Type B pancreatic cell (in vitro differentiated cells): ENCODE data around the gene GDPD5. TPM values are rescaled to one million over a fixed set of nuclear protein-coding genes. Genes with fewer than 3 reads are reported as not detected.
"Not testable (repeated sequence)": the region's sequence is repeated elsewhere in the genome, so short reads cannot be mapped to it uniquely, and the experiment has no call there.

ENCODE experiments used
- DNase-seq: peaks from one replicate; pipeline ENCODE4 v3.0.0; 2021; ENCODE audit warnings: mixed read lengths; ENCODE audit not compliant: unreplicated experiment; ENCODE audit errors: extremely low spot score
- H3K27ac Mint-ChIP-seq: 2 replicates; pipeline ENCODE4 v1.8.0; 2021; ENCODE audit warnings: mild to moderate bottlenecking, mixed read lengths
- H3K27me3 Mint-ChIP-seq: 2 replicates; pipeline ENCODE4 v1.8.0; 2021; ENCODE audit warnings: mixed read lengths
- H3K36me3 Mint-ChIP-seq: 2 replicates; pipeline ENCODE4 v1.8.0; 2021; ENCODE audit warnings: mixed read lengths
- H3K4me1 Mint-ChIP-seq: one replicate; pipeline ENCODE4 v1.8.0; 2021; ENCODE audit warnings: mixed read lengths; ENCODE audit not compliant: unreplicated experiment
- H3K4me3 Mint-ChIP-seq: 2 replicates; pipeline ENCODE4 v1.8.0; 2021; ENCODE audit warnings: mild to moderate bottlenecking, mixed read lengths
- H3K9me3 Mint-ChIP-seq: 2 replicates; pipeline ENCODE4 v1.8.0; 2021; ENCODE audit warnings: mixed read lengths
- CTCF ChIP-seq: fragments of 200-600 bp; sonication (generic); conservative IDR thresholded peaks from 2 replicates; pipeline ENCODE4 v1.5.0; 2021; ENCODE audit warnings: antibody characterized with exemption, mild to moderate bottlenecking
- total RNA-seq: library from RNA; stranded (reverse); gene quantifications from 2 replicates; pipeline ENCODE4 v1.2.1, GENCODE V29; 2021; ENCODE audit warnings: low replicate concordance

GDPD5 gene
- total RNA-seq, 1 donor from 2014 or later: 11.3 TPM

- Mint-ChIP-seq H3K4me1 (peaks cover 18% of the 10 kb centered on the region), H3K9me3 (no peaks in the 10 kb centered on the region), H3K27me3 (peaks cover 3% of the 10 kb centered on the region), H3K4me3 (no peak overlapping the region), H3K27ac (peak overlapping the region; percentile 80), H3K36me3 (peaks cover 10% of the 10 kb centered on the region)
- TF ChIP-seq CTCF: no peak
- DNase-seq: no peak
Observed at GRCh38 chr11:75422248-75423231, 103.2 kb downstream of the GDPD5 start.

GRCh38 chr11:75421902-75422247, 103.9 kb downstream of the GDPD5 start:
- Mint-ChIP-seq H3K27me3 (no peaks in the 10 kb centered on the region), H3K27ac (peak overlapping the region; percentile 80)

DNA sequence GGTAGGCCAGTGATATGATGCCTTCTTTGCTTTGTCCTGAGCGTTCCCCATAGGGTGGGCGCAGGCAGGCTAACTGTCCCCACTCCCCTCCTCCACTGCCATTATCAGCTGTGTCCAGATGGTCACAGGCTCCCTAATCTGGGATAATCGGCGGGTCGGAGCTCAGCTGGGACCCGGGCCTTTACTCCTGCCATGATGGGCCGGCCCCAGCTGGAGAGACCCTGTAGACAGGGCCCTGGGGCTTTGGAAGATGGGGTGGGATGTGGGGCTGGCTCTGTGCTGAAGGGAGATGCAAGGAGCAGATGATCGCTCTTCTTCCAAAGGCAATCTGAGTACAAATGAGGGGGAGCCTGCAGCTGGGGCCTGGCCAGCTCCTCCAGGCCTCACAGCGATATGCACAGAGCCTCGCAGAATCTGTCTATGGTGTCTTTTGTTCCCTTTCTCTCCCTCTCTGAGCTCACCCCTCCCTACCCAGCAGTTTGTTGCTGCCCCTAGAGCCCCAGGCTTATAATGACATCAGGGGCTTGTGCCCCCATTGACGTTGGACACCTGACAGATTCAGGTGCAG, 104.6 kb downstream of the GDPD5 start:
- peak overlapping the region; percentile 80 for H3K27ac Mint-ChIP-seq
- no peak for TF ChIP-seq CTCF
- peaks cover 15% of the 10 kb centered on the region for H3K36me3 Mint-ChIP-seq
- DNase-seq: no peak
- no peaks in the 10 kb centered on the region for H3K27me3 Mint-ChIP-seq
- H3K4me3 Mint-ChIP-seq: no peak overlapping the region
- peaks cover 18% of the 10 kb centered on the region for H3K4me1 Mint-ChIP-seq
- H3K9me3 Mint-ChIP-seq: no peaks in the 10 kb centered on the region

More at GRCh38 chr11:75421902-75422247, 103.9 kb downstream of the GDPD5 start:
- Mint-ChIP-seq H3K9me3 (no peaks in the 10 kb centered on the region), H3K36me3 (peaks cover 12% of the 10 kb centered on the region), H3K4me3 (no peak overlapping the region), H3K4me1 (peaks cover 18% of the 10 kb centered on the region)
- no peak for DNase-seq
- TF ChIP-seq CTCF: no peak

GRCh38 chr11:75420224-75421034, 105.3 kb downstream of the GDPD5 start:
- TF ChIP-seq CTCF: no peak
- H3K27ac Mint-ChIP-seq: peak overlapping the region; percentile 66
- peaks cover 15% of the 10 kb centered on the region for H3K36me3 Mint-ChIP-seq
- DNase-seq: no peak
- H3K4me1 Mint-ChIP-seq: peaks cover 18% of the 10 kb centered on the region
- H3K27me3 Mint-ChIP-seq: no peaks in the 10 kb centered on the region
- no peaks in the 10 kb centered on the region for H3K9me3 Mint-ChIP-seq
- H3K4me3 Mint-ChIP-seq: peak overlapping the region; percentile 52

- Mint-ChIP-seq H3K36me3 (peaks cover 20% of the 10 kb centered on the region), H3K4me3 (no peak overlapping the region), H3K4me1 (no peaks in the 10 kb centered on the region), H3K27me3 (no peaks in the 10 kb centered on the region), H3K9me3 (no peaks in the 10 kb centered on the region), H3K27ac (no peak overlapping the region)
- TF ChIP-seq CTCF: no peak
- no peak for DNase-seq
Observed at GRCh38 chr11:75413864-75414263, 111.9 kb downstream of the GDPD5 start.

DNA sequence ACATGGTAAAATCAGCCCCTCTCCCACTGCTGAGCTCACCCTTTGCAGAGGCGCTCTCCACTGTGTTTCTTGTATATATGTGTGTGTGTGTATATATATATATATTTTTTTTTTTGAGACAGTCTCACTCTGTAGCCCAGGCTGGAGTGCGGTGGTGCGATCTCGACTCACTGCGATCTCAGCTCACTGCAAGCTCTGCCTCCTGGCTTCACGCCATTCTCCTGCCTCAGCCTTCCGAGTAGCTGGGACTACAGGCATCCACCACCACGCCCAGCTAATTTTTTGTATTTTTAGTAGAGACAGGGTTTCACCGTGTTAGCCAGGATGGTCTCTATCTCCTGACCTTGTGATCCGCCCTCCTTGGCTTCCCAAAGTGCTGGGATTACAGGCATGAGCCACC, 112.6 kb downstream of the GDPD5 start:
- not testable (repeated sequence) for H3K27ac Mint-ChIP-seq, H3K4me3 Mint-ChIP-seq

DNA sequence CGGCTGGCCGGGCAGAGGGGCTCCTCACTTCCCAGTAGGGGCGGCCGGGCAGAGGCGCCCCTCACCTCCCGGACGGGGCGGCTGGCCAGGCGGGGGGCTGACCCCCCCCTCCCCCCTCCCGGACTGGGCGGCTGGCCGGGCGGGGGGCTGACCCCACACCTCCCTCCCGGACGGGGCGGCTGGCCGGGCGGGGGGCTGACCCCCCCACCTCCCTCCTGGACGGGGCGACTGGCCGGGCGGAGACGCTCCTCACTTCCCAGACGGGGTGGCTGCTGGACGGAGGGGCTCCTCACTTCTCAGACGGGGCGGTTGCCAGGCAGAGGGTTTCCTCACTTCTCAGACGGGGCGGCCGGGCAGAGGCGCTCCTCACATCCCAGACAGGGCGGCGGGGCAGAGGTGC, 115.8 kb downstream of the GDPD5 start:
- not testable (repeated sequence) for DNase-seq, H3K27me3 Mint-ChIP-seq, H3K4me1 Mint-ChIP-seq, H3K27ac Mint-ChIP-seq, H3K4me3 Mint-ChIP-seq, H3K9me3 Mint-ChIP-seq
- H3K36me3 Mint-ChIP-seq: peaks cover 34% of the 10 kb centered on the region

More for the DNA sequence above, 112.6 kb downstream of the GDPD5 start:
- DNase-seq, H3K4me1 Mint-ChIP-seq, H3K27me3 Mint-ChIP-seq, H3K9me3 Mint-ChIP-seq: not testable (repeated sequence)
- H3K36me3 Mint-ChIP-seq: peaks cover 20% of the 10 kb centered on the region
